Measurements from ENCODE around the gene DNAJB9.

DNAJB9 gene

DNA sequence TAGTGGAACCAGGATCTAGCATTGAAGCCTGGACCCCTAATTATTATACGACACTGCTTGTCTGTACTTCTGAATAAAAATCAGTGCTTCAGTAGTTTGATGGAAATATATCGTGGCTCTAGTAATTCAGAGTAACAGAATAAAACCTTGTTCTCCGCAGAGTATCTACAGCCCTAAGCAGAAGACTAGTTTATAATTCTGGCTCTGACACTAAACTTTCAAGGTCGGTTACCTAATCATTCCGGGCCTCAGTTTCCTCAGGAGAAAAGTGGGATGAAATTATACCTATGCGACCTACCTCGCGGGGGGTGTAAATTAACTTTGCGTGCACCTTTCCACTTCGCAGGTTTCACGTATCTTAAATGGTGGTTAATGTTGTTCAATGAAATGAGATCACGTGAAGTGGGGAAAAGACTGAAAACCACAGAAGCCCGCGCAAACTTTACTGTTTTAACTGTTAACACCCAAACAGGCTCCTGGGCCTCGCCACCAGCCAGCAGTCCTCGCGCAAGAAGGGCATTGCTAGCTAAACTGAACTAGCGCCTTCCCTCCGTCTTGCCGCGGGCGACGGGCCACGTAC lies 783 bp upstream of the DNAJB9 start:
- no peak for DNase-seq (ENCODE audit: low read depth, low spot score)

DNA sequence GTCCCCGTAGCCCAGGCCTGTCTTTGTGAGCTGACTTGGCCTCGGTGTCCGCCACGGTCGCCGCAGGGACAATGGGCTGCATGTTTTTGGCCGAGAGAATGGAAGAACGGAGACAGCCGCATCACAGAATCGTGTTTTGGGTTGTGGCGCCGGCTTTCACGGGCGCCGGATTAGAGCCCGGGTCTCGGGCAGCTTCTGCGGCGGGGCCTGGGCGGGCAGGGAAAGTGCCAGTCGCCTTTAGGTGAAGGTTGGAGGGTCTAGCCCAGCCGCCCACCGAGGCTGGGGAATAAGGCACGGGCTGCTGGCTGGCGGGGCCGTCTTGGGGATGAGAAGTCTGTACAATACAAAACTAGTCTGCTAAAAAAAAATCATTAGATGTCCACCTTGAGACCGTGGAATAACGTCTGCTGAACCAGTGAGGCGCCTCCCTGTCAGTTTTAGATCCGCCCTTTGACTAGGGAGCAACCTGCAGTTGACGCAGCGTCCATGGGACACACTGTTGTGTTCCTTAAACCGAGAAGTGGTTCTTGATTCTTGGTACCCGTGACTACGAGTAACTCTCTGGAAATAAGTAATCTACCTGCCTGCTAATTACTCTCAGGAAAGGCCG lies 577 bp downstream of the DNAJB9 start:
- no peak for DNase-seq (ENCODE audit: low read depth, low spot score)

DNA sequence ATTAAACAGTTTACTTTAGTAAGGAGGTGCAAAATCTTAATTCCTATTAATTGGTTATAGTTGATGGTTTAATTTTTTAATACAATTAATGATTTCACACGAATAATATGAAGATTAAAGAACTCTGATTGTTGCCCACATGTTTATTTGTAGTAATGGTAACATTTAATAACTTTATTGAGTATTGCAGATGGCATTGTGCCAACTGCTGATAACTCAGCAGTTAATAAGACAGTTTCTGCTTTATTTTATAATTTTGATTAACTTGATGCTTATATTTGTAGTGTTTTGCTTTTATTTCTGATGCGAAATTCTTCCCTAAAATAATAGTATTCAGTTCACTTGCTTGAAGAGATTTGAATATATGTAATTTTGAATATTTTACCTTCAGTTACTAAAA lies 2.8 kb downstream of the DNAJB9 start:
- no peak for DNase-seq (ENCODE audit: low read depth, low spot score)

DNA sequence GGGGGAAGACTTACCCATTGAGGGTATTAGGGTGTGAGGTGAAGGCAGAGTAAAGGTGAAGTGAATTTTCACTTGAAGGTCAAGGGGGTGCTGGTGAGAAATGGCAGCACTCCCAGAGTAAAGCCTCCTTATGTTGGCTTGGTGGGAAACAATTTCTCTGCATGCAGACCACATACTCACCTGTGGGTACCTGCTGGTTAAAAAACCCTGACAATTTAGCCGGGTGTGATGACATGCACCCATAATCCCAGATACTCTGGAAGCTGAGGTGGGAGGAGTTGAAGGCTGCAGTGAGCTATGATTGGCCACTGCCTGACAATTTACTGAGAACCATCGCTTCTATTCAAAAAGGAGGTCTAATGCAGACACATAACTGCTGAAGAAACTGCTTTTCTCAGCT lies 5.5 kb downstream of the DNAJB9 start:
- DNase-seq (ENCODE audit: low read depth, low spot score), result no peak

DNA sequence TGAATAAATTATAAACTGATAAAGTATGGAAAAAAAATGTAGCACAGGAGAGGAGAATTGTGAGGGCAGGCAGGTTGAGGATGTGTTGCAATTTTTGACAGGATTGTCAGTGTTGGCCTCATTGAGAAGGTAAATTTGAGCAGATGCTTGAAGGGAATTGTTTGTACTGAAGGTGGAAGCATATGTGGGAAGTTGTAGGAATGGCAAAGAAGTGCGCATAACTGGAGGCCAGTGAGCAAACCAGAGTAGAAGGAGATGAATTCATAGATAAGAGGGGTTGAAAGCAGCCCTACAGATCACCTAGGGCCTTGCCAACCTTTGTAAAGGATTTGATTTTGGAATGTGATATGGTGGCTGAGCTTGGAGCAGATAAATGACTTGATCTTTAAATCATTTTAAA lies 6.4 kb downstream of the DNAJB9 start:
- no peak for DNase-seq (ENCODE audit: low read depth, low spot score)

DNA sequence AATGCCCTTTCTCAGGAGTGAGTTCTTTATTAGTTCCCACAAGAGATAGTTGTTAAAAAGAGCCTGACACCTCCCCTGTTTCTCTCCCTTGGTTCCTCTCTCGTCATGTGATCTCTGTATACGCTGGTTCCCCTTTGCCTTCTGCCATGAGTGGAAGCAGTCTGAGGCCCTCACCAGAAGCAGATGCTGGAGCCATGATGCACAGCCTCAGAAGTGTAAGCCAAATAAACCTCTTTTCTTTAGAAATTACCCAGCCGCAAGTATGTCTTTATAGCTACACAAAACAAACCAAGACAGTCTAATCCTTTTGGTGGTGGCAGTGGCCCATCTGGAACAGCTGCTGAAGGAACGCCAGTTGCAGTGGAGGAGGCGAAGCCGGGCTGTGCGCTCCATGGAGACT lies 9.3 kb downstream of the DNAJB9 start:
- DNase-seq (ENCODE audit: low read depth, low spot score), result no peak

DNA sequence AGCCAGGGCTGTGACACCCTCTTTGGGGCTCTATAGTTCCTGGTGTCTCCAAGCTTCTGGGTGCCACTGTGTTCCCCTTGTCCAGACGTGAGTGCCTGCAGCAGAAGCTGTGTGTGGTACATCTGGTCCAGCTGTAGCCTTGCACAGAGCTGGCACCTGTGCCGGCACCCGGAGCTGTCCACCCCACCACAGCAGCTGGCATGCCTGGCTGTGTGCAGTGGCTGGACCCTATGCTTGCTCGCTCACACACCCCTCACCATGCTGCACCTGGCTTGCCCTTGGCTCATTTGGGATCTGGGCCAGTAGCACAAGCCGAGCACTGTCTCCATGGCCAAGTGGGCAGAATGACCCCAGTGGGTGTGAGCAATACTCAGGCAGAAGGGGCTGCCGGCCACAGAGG lies 10.6 kb downstream of the DNAJB9 start:
- no peak for DNase-seq (ENCODE audit: low read depth, low spot score)

DNA sequence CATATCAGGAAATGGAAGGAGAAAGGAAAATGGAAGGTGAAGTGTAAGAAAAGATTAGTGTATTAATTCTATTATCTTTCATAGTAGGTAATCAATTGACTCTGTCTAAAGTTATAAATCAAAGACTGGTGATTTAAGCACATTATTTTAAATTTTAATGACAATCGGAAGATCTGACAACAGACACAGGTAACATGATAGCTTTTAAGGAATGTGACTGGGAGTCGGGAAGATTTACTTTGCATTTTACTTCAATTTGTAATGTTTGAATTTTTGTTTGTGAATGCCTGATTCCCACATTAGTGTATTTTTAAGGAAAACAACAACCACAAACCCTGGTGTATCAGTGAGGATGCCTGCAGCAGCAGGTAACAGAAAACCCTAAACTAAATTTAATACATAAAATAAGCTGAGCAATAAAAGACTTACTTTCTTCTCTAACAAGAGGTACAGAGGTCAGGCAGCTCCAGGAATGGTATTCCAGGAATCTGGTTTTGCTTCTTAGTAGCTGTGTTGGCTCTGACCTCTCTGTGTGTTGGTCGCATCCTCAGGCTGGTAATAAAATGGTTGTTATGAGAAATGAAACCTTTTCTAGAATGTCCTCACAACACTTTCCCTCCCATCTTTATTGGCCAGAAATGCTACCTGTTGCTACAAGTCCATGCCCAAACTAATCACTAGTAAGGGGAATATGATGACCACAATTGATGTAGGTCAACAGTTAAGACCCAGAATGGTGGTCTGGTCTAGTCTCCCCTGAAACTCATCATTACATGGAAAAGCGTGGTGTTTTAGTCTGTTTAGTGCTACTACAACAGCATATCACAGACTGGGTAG lies 12.2 kb downstream of the DNAJB9 start:
- peak; percentile 64 for DNase-seq (ENCODE audit: low read depth, low spot score)

DNA sequence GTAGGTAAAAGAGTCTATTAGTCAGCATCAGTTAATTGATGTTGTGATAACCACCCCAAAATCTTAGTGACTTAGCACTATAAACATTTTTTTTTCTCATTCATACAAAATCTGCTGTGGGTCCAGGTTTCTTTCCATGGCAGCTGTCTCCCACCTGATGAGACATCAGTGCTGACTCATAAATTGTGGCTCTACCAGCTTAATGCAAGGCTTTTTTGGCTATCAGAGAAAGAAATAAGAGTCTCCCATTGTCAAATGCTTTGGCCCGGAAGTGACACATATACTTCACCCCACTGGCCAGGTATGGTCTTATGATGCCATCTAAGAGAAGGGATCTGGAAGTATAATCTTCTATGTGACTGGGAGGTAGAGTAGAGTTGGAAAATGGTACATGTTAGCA lies 14.5 kb downstream of the DNAJB9 start:
- DNase-seq (ENCODE audit: low read depth, low spot score), result no peak

DNA sequence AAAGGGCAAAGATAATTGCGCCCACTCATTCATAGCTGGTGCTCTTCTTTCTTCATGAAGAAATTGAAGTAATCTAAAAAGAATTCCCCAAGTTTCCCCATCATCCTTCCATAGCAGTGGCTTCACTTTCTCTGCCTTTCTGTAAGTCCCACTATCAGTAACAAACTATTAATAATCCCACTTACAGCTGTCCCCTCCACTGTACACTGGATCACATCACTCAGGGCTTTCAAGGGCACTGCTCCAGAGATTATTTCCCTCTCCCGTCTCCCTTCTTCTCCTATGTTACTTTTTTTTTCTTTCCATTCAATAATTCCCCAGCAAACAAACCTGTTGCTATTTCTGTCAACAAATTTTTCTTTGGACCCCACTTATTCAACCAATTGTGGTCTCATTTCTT lies 16.2 kb downstream of the DNAJB9 start:
- no peak for DNase-seq (ENCODE audit: low read depth, low spot score)

DNA sequence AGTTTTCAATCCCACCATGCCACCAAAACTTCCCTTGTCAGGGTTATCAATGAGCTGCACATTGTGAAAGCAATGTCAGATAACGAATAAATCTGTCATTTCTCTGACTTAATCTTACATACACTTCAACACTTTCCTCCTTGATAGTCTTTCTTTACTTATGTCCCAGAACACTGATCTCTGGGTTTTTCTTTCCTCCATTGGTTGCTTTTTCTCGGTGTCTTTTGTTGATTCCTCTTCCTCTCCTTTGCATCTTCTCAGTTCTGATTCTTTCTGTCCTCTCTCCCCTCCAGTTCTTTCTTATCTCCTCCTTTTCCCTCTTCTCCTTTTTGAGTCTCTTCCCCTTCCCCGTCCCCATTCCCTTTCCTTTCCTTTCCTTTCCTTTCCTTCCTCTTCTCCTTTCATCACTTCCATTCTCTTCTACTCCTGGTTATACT lies 16.6 kb downstream of the DNAJB9 start:
- DNase-seq (ENCODE audit: low read depth, low spot score), result no peak

DNA sequence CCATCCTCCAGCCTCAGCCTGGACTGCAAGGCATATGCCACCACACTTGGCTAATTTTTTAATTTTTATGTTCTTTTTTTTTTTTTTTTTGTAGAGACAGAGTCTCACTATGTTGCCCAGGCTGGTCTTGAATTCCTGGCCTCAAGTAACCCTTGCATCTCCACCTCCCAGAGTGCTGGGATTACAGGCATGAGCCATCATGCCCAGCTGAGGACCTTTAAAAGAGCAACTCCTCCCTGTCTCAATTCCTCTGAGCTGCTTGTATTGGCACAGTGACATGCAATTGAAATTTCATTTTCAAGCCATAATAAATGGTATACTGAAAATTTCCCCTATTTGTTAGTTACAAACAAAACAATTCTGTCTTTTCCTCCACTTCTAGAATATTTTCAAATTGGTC lies 19.5 kb downstream of the DNAJB9 start:
- DNase-seq (ENCODE audit: low read depth, low spot score), result no peak

DNA sequence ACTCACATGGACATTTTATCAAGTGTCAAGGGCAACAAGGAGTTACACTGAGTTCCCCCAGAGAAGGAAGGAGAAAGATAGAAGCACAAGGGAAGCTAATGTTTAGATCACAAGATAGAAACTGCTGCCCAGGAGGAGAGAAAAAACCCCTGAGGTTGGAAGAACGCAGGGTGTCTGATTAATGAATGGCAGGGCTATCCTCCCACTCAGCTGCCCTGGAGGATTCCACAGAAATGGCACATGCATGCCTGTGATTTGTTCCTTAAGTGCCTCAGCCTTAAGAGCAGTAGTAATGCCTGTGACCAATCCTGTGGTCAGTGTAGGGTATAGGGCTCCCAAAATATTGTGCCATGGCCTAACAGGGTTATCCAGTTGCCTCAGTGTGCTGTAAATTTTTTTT lies 20.2 kb downstream of the DNAJB9 start:
- no peak for DNase-seq (ENCODE audit: low read depth, low spot score)

DNA sequence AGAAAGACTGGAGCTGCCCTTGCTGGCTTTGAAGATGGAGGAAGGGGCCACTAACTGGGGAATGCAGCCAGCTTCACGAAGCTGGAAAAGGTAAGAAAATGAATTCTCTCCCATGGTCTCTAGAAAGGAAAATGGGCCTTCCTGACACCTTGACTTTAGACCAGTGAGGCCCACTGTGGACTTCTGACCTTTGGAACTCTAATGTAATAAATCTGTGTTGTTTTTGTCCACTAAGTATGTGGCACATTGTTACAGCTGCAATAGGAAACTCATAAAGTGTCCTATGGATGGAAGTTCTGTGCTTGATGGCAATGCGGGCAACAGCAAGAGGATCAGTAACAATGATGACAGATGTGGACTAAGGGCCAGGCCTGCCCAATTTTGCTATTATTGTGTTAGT lies 20.9 kb downstream of the DNAJB9 start:
- DNase-seq (ENCODE audit: low read depth, low spot score), result no peak

DNA sequence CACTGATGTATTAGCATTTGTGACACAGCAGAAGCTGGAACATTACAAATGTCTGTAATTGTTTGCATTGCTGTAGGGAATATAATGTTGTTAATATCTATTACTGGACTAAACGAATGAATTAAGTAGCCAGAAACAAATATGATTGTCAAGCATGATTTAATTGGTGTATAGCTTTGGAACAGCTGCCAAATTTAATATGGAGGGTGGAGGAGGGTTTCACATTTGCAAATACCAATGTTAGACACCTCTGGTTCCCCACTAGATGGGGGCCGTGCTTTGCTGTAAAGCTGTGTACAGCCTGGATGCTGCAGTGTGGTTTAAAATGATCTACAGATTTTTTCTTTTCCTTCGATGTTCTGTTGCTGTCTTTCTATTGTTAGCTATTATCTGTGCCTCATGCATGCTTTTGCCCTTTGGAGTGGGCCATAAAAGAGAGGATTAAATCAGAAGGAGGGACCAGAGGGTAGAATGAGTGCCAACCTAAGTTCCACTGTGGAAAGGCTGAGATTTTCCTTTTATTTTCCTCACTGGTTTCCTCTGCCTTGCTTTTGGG lies 23.1 kb downstream of the DNAJB9 start:
- no peak for DNase-seq (ENCODE audit: low read depth, low spot score)

DNA sequence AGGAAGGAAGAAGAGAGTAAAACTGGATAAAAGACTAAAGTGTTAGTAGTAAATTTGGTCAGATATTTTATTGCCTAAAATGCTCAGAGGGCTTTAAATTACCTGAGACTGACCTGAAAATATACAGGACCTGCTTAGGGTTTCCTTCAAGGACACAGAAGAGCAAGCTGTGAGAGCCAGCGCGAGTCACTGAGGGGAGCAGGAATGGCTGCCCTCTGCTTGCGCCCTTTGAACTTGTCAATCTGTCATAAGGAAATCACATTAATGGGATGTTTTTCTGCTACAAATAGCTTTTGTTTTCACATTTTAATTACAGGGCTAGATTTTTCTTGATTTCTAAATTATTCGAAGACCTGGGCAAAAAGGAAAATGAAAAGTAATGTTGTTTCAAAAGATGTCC lies 26.9 kb downstream of the DNAJB9 start:
- no peak for DNase-seq (ENCODE audit: low read depth, low spot score)

DNA sequence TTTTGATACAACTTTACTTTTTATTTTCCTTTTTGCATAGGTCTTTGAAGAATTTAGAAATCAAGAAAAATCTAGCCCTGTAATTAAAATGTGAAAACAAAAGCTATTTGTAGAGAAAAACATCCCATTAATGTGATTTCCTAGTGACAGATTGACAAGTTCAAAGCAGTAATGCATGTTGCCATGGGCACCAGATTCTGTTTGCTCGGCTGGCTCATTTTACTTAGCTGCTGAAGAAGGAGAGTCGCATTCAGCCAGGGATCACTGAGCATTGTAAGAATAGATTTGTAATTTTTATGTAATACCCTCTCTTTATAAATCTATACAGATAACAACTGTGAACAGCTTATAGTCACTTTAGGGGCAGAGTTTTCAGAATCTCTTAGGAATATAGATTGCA lies 28.5 kb downstream of the DNAJB9 start:
- no peak for DNase-seq (ENCODE audit: low read depth, low spot score)

DNA sequence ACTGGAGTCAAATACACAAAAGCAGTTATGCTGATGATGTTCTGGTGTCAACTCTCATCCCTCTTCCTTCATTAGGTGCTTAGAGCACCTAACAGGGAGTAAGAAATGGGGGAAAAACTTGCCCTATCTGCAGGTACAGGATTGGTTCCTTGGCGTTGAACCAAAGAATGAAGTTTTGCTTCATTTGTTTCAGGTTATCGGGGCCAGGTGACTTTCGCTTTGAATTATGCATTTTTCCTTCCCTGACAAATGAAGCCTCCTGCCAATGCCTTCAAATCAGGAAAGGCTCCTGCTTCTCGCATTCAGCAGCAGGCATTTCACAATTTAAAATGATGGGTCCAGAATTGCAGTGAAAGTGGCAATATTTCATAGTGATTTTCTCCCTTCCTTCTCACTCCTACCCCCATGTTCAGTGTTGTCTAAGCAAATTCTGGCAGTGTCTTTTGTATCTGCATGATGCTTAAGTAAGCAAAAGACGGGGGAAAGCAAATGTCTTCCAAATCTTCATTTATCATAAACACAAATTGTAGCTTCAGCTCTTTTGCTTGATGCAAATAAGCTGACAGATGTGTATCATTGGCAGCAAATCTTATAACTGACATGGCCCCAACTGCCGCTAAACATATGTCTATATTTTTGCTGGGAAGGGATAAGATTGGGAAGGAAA lies 29.4 kb downstream of the DNAJB9 start:
- DNase-seq (ENCODE audit: low read depth, low spot score), result no peak

DNA sequence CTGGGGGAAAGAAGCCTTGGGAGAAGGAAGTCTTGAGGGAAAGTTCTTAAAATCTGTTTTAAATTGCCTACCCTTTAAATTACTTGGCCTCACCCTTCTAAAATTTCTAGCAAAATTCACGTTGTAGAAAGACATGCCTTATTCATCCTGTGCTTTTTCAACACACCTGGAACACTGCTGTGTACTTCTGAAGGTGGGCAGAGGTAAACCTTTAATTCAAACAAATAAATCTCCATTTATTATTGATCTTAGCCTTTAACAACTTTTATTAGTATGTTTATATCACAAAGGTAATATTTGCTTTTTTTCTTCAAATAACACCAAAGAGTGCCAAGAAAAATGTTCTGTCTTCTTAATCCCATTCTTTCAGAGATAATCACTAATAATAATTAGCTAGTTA lies 30.7 kb downstream of the DNAJB9 start:
- no peak for DNase-seq (ENCODE audit: low read depth, low spot score)

DNA sequence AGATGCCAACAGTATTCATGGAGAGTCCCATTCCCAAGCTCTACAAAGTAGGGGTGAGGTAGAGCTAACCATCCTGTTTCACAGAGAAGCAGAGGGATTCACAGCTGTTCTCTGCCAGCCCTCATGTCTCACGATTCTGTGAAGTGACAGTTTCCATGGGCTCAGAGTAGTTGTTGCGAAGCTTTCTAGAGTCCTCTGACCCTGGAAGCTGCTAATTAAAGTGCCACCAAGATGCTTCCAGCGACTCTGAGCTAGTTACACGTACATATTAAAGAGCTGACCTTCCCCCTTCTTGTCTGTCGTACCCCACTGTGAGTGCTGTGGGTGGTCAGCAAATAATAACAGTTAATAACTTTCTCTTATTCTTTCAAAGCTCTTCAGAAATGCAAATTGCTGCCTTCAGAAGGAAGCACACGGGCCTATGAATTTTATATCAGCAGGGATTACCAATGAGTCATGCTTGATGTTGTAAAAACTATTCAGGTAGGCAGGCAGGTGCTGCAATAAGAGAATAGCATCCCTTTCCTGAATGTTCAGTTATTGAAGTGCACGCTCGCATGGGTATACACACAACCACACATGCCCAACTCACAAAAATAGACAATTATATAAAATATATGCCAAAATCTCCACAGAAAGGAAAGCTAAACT lies 34.1 kb downstream of the DNAJB9 start:
- no peak for DNase-seq (ENCODE audit: low read depth, low spot score)

DNA sequence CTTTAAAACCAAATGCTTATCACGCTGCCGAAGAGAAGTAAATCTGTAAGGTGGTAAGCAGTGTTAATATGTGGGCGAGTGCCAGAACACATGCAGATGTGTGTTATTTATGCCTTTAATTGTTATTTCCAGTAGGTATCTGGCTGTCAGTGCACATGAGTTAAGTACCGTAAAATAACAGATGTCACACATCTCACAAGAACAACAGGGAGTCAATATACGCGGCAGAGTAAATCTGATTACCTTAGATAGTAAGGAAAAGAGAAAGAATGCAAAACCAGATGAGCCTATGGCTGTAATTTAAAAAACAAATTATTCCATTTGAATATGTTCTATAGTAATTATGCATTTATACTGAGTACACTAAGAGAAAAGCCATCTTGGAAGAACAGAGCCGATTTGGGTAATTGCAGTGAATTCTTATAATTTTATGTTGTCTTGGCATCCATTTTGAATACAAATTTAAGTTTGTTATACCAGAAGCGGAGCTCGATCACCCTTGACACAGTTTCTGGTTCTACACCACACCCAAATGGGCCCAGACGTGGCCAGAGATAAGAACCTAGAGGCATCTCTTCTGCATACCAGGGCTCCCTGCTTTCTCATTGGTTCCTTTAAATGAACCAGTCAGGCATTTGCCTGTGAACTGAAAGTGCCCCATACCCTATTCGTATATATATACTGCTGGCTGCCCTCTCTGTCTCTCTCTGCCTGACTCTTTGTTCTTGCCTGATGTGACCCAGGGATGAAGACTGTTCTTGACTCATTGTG lies 34.8 kb downstream of the DNAJB9 start:
- DNase-seq (ENCODE audit: low read depth, low spot score), result no peak
